OCI-LY1 (cell line): ENCODE data around the gene NTRK3.

Experiments used
- H2AFZ ChIP-seq: fragments of 200-600 bp; sonication (generic), shearing (Covaris generic); 2 replicates; pipeline ENCODE4 v1.6.0; 2014; ENCODE audit warnings: antibody characterized with exemption, mild to moderate bottlenecking, low read length
- H3F3A ChIP-seq: fragments of 200-600 bp; sonication (generic), shearing (Covaris generic); 2 replicates; pipeline ENCODE4 v1.6.0; 2014; ENCODE audit warnings: mild to moderate bottlenecking, antibody characterized with exemption, low read length, moderate library complexity; ENCODE audit not compliant: insufficient read depth
- H3K27ac ChIP-seq: fragments of 200-600 bp; sonication (generic); 2 replicates; pipeline ENCODE4 v1.5.1; 2014; ENCODE audit warnings: low read length, mixed run types, mild to moderate bottlenecking, low read depth; ENCODE audit not compliant: poor library complexity, severe bottlenecking
- H3K27me3 ChIP-seq: fragments of 200-600 bp; sonication (generic); 2 replicates; pipeline ENCODE4 v1.6.0; 2014; ENCODE audit warnings: antibody characterized with exemption, mild to moderate bottlenecking, low read length, moderate library complexity; ENCODE audit not compliant: insufficient read depth
- H3K36me3 ChIP-seq: fragments of 200-600 bp; sonication (generic); 2 replicates; pipeline ENCODE4 v1.6.1; 2014; ENCODE audit warnings: mild to moderate bottlenecking, antibody characterized with exemption, low read length, moderate library complexity, mixed read lengths; ENCODE audit not compliant: insufficient read depth
- H3K4me1 ChIP-seq: fragments of 200-600 bp; sonication (generic); 2 replicates; pipeline ENCODE4 v1.5.1; 2014; ENCODE audit warnings: mild to moderate bottlenecking, low read length, moderate library complexity; ENCODE audit not compliant: insufficient read depth, severe bottlenecking
- H3K4me2 ChIP-seq: fragments of 200-600 bp; sonication (generic), shearing (Covaris generic); 2 replicates; pipeline ENCODE4 v1.6.1; 2014; ENCODE audit warnings: low read length
- H3K4me3 ChIP-seq: fragments of 200-600 bp; sonication (generic); 2 replicates; pipeline ENCODE4 v1.5.1; 2014; ENCODE audit warnings: low read length, low read depth, mild to moderate bottlenecking, mixed read lengths; ENCODE audit not compliant: poor library complexity, severe bottlenecking
- H3K79me2 ChIP-seq: fragments of 200-600 bp; shearing (Covaris generic); 2 replicates; pipeline ENCODE4 v1.6.1; 2016; ENCODE audit warnings: mixed run types, low read length, mixed read lengths; ENCODE audit not compliant: insufficient read depth
- H3K9ac ChIP-seq: fragments of 200-600 bp; sonication (generic), shearing (Covaris generic); 2 replicates; pipeline ENCODE4 v1.6.1; 2014; ENCODE audit warnings: mild to moderate bottlenecking, low read length, mixed read lengths
- H3K9me2 ChIP-seq: fragments of 200-600 bp; sonication (generic), shearing (Covaris generic); 2 replicates; pipeline ENCODE4 v1.6.1; 2014; ENCODE audit warnings: low read depth, mild to moderate bottlenecking, low read length, mixed read lengths
- H3K9me3 ChIP-seq: fragments of 200-600 bp; shearing (Covaris generic); 2 replicates; pipeline ENCODE4 v1.6.1; 2014; ENCODE audit warnings: low read length, mixed read lengths
- H4K20me1 ChIP-seq: fragments of 200-600 bp; sonication (generic), shearing (Covaris generic); 2 replicates; pipeline ENCODE4 v1.6.0; 2016; ENCODE audit warnings: mild to moderate bottlenecking, low read length; ENCODE audit not compliant: insufficient read depth
- CTCF ChIP-seq: fragments of 200-600 bp; sonication (generic), shearing (Covaris generic); IDR thresholded peaks from 2 replicates; pipeline ENCODE4 v1.5.1; 2017; ENCODE audit warnings: mild to moderate bottlenecking, antibody characterized with exemption, low read length, moderate library complexity, mixed read lengths
- EZH2 ChIP-seq: fragments of 200-600 bp; sonication (generic), shearing (Covaris generic); IDR thresholded peaks from 2 replicates; pipeline ENCODE4 v1.8.0; 2017; ENCODE audit warnings: borderline replicate concordance, mixed run types, mild to moderate bottlenecking, antibody characterized with exemption, low read length, moderate library complexity, mixed read lengths

Gene NTRK3

GRCh38 chr15:88179562-88179961, 77.0 kb downstream of the NTRK3 start:
- H3K27ac ChIP-seq = no peak overlapping the region
- H3K9ac ChIP-seq = no peak overlapping the region
- H3K36me3 ChIP-seq = no peaks in the 10 kb centered on the region
- TF ChIP-seq EZH2 (no peak), CTCF (no peak)
- H3K4me1 ChIP-seq = no peaks in the 10 kb centered on the region
- no peaks in the 10 kb centered on the region for H4K20me1 ChIP-seq
- H3K9me3 ChIP-seq = no peaks in the 10 kb centered on the region
- H3K27me3 ChIP-seq = no peaks in the 10 kb centered on the region
- H3K79me2 ChIP-seq = no peaks in the 10 kb centered on the region
- H3K4me2 ChIP-seq = no peak overlapping the region
- no peak overlapping the region for H3K4me3 ChIP-seq
- no peaks in the 10 kb centered on the region for H3F3A ChIP-seq
- no peaks in the 10 kb centered on the region for H3K9me2 ChIP-seq
- no peak overlapping the region for H2AFZ ChIP-seq

- TF ChIP-seq CTCF (no peak), EZH2 (no peak)
- Histone ChIP-seq H3K4me1 (no peaks in the 10 kb centered on the region), H3K27me3 (no peaks in the 10 kb centered on the region), H3K4me3 (no peak overlapping the region), H3K36me3 (no peaks in the 10 kb centered on the region), H4K20me1 (no peaks in the 10 kb centered on the region), H3K9me3 (no peaks in the 10 kb centered on the region), H3K27ac (no peak overlapping the region), H3F3A (no peaks in the 10 kb centered on the region), H3K4me2 (no peak overlapping the region), H2AFZ (no peak overlapping the region), H3K9me2 (no peaks in the 10 kb centered on the region), H3K79me2 (no peaks in the 10 kb centered on the region), H3K9ac (no peak overlapping the region)
These were observed 77.9 kb downstream of the NTRK3 start for GRCh38 chr15:88178631-88179030.

GRCh38 chr15:88177451-88177850, 79.1 kb downstream of the NTRK3 start:
- Histone ChIP-seq H3K9me3 (no peaks in the 10 kb centered on the region), H3F3A (no peaks in the 10 kb centered on the region), H3K4me3 (no peak overlapping the region), H3K27me3 (no peaks in the 10 kb centered on the region), H3K79me2 (no peaks in the 10 kb centered on the region), H3K4me1 (no peaks in the 10 kb centered on the region), H3K9me2 (no peaks in the 10 kb centered on the region), H2AFZ (no peak overlapping the region), H3K4me2 (no peak overlapping the region), H3K9ac (no peak overlapping the region), H3K36me3 (no peaks in the 10 kb centered on the region), H4K20me1 (no peaks in the 10 kb centered on the region), H3K27ac (no peak overlapping the region)
- TF ChIP-seq EZH2 (no peak), CTCF (no peak)
